Renal cortical epithelial cell (primary cell): Measurements from ENCODE around the gene TBC1D8. TPM values are rescaled to one million over a fixed set of nuclear protein-coding genes. Genes with fewer than 3 reads are reported as not detected.

ENCODE experiments used
- DNase-seq: peaks from one replicate; pipeline ENCODE4 v3.0.0-alpha.2; 2011; ENCODE audit warnings: low read depth
- total RNA-seq: library from RNA; depleted of rRNA; stranded (reverse); fragments of >200 nt; gene quantifications from 2 replicates; pipeline ENCODE4 v1.2.3, GENCODE V29; 2014

Gene TBC1D8
- total RNA-seq, 1 donor from 2014 or later = 22.8 TPM

DNA sequence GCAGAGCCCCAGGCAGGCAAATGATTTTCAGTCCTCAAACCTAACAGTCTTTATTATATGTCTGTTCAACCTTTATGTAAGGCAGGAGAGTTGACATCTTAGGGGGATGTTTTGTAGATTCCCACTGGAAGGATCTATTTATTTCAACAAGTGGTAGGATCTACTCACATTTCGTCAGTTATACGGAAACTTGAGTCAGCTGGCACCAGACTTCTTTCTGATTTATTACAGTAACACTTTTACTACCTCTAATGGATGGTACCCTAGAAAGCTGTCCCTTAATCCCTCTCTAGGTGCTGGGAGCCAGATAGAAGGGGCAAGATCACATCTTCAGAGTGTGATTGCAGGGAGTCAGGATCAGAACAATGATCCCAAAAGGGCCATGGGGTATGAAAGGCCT lies 151.2 kb downstream of the TBC1D8 start:
- no peak for DNase-seq

DNA sequence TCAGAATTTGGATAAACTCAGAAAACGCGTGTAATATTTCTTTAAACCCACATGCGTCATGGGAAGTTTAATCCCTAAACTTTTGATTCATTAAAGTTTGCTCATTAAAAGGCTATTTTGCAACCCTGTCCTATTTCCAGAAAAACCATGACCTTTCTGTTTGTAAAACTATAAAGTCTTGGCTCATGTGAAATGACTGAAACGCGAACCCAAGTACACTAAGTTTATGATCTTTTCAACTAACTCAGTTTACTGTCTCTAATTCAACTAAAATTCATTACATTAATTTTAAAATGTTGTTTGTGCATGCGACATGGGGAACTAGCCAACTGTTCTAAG lies 153.0 kb downstream of the TBC1D8 start:
- DNase-seq = no peak

DNA sequence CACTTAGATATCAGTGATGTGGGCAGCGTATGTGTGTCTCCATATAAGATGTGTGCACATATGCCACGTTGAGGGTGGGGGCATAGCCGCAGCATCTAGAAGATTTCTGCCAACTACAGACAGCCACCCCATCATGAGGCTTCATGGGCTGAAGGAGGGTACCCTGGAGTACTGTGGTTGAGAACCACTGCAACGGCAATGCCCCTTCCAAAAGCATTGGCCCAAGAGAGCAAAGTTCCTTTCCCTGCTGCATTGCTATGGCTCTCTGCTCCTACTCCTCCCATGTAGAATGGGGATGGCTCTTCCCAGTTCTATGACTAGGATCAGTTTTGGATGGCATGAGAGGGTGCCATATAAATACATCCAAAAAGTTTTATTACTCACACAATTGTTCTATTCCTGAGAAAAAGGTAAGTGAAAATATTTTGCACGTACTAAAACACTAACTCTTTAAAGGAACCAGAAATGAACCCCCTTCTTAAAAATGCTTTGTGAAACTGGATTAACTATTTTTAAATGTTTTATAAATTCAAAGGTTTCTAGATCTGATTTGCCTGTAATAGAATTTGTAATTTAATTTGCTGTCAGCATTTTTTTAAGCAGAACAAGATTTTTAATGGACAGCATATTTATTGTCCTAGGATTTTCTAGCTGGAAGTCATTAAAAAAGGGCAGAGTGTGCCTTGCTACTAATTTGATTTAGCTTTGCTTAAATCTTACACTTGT lies 153.5 kb downstream of the TBC1D8 start:
- DNase-seq = no peak

DNA sequence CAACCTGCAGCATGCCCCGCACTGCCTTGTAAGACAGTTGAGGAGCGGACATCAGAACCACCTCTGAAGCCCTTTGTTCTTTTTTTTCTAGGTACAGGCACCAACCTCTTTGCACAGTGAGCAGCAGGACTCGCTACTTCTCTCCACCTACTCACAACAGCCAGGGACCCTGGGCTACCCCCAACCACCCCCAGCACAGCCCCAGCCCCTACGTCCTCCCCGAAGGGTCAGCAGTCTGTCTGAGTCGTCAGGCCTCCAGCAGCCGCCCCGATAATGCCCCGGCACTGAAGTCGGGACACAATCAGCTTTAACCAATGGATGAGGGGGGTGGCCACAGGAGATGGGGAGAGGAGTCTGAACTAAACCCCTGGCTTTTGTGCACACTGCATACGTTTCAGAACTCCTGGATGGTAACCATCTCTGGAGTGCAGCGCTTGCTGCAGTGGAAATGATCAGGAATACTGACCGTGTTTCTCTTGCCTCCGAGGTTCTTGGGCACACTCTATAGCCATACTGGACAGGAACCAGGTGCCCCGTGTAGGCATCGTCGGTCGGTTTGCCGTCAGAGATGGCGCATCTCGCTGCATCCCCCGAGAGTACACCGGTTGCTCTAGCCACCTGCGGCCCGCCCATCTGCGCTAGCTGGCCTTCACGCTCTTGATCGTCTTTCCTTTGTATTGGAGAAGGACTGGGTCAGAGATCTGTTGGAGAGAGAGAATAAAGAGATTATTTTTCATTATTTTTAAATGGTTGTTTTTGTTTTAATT lies 155.7 kb downstream of the TBC1D8 start:
- no peak for DNase-seq

DNA sequence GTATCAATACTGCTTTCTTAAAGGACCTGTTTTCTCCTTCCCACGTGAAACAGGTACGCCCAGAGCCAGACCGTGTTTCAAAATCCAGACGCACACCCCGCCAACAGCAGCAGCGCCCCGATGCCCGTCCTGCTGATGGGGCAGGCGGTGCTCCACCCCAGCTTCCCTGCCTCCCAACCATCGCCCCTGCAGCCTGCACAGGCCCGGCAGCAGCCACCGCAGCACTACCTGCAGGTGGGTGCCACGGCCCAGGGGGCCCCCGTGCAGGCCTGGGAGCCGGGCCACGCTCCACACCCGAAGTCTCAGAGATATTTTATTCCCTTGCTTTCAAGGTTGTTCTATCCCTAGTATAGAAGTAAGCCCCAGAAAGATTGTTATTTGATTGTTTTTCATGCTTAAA lies 157.9 kb downstream of the TBC1D8 start:
- DNase-seq = no peak

DNA sequence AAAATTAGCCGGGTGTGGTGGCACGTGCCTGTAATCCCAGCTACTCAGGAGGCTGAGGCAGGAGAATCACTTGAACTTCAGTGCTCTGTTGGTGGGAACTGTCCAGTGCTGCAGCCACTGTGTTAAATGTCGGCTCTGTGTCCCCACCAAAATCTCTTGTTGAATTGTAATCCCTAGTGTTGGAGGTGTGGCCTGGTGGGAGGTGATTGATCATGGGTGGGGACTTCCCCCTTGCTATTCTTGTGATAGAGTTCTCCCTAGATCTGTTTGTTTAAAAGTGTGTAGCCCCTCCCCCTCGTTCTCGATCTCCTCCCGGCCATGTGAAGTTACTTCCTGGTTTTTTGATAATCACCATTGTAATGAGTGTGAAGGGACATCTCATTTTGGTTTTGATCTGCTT lies 158.9 kb downstream of the TBC1D8 start:
- DNase-seq = no peak

DNA sequence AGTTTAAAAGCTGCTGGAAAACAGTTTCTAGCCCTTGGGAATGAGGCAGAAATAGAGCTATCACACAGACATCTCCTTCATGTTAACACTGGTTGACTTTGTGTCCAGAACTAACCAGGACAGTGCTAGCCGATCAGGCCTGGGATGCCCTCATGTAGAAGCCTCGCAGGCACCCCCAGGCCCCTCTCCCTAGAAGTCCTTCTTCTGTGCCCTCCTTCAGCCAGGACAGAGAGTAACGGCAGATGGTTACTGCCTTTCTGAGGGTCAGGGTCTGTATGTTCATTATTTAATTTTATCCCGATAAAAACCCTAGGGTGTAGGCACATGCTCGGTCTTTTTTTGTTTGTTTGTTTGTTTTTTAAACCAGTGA lies 159.8 kb downstream of the TBC1D8 start:
- no peak for DNase-seq

DNA sequence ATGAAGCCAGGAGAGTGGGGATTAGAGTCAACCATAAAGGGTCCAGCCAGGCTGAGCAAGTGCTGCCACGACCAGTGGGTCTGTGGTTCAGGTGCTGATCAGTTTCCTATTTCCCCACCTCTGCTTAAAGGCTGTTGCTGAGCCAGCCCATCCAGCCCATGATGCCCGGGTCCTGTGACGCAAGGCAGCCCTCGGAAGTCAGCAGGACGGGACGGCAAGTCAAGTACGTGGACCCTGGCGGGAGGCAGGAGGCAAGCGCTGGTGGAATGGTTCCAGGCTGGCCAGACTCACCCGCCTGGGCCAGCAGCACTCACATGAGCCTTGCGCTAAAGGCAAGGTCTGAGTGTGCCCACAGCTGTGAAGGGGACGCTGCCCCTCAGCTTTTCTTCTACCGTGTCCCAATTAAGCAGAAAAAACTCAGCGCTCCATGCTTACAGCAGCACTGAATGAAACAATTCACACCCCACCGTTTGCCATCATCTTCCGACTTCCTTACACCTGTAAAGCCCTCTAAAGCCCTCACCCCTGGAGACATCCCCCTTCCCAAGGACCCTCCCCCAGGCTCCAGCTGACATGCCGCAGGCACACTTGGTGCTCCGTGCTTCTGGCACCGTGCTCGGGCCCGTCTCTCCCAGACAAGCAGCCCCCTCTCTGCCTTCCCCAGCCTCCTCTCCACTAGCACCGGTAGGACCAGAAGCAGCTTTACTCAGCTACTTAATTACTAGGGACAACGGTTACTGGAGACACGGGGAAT lies 160.4 kb downstream of the TBC1D8 start:
- DNase-seq = no peak

DNA sequence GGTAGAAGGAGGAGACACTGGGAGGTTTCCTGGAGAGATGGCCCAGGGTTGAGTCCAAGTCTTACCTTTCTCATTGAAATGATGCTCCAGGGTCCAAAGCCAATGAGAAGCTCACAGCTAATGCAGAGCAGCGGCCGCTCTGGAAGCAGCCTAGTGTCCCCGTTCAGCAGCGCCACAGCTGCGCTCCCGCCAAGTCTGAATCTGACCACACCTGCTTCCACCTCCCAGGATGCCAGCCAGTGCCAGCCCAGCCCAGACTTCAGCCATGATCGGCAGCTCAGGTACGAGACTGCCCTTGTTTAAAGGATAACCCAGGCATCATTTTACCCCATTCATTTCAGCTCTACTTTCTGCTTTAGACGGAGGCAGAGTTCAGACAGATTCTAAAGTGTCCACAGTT lies 161.0 kb downstream of the TBC1D8 start:
- no peak for DNase-seq

DNA sequence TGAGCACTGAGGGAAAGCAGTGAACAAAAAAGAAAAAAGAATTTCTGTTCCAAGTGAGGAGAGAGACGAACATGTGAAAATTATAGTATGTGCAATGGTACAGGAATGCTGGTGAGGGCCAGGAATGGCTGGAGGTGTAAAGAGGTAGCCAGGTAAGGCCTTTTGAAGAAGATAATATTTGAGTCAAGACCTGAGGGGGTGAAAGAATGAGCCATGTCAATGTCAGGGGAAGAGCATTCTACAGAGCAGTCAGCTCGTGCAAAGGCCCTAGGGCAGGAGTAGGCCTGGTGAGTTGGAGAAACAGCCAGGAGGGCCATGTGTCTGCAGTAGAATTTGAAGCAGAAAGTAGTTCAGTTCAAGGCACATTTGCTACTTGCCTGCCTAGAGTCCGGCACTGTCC lies 161.5 kb downstream of the TBC1D8 start:
- no peak for DNase-seq

DNA sequence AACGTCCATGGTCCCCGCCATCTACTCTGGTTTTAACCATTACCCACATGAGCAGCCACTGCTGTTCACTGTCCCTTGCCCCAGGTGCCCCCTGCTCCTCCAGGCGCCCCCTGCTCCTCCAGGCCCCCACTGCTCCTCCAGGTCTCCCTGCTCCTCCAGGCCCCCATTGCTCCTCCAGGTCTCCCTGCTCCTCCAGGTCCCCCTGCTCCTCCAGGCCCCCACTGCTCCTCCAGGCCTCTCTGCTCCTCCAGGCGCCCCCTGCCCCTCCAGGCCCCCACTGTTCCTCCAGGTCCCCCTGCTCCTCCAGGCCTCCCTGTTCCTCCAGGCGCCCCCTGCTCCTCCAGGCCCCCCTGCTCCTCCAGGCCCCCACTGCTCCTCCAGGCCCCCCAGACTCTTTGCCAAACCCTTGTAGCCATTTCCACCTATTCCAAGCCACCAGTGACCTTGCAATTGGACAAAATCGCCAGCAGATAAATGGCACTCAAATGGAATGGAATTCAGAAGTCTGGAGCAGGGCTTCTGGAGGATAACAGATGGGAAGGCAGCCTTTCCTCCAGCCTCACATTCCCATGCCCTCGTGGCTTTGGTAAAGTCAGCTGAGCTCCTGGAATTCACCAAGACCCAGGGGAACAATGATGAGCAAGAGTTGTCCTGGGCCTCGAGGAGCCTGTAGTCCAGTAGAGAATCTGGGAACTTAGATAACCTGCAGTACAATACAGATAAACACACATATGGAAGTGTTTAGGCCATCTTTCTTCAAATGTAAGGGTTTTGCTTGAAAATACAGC lies 162.4 kb downstream of the TBC1D8 start:
- DNase-seq = peak; percentile 21

DNA sequence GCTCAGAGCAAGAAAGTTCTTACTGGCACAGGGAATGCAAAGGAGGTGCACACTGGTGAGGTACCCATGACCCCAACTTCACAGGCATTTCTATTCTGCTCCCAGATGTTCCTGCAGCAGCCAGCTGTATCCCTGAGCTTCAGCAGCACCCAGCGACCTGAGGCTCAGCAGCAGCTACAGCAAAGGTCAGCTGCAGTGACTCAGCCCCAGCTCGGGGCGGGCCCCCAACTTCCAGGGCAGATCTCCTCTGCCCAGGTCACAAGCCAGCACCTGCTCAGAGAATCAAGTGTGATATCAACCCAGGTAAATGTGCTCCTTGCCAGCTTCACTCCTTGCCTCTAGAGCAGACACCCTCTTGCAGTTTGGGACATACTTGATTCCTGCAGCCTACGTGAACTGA lies 163.2 kb downstream of the TBC1D8 start:
- no peak for DNase-seq

DNA sequence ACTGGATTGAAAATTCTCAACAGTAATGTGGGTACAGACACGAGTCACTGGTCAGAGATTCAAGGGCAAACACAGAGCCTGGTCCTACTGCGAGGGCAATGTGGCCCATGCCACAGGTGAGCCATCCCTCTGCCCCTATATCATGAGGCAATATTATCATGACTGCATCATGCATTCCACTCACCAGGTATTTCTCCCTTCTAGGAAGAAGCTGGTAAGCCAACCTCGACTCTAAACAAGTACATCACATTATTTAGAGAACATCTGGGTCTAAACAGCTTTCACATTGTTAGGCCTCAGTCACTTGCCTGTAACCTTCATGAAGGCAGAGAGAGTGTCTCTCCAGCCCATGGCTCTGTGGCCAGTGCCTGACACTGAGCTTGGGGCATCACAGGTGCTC lies 163.6 kb downstream of the TBC1D8 start:
- DNase-seq = no peak

DNA sequence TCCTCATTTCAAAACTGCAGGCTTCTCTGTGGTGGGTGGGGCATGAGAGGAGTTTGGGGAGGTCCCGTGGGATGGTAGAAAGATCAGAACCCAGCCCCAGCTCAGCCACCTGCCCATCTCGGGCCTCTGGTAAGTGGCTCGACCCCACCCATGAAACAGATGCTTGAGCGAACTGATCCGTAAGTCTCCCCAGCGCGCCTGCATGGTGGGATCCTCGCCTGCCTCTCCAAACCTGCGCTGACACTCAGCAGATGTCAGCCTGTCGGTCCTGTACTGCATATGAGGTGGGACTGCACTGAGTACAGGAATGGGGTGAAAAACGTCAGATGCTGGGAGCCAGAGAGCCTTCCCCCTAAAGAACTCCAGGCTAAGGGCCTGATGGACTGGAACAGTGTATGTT lies 165.0 kb downstream of the TBC1D8 start:
- no peak for DNase-seq

DNA sequence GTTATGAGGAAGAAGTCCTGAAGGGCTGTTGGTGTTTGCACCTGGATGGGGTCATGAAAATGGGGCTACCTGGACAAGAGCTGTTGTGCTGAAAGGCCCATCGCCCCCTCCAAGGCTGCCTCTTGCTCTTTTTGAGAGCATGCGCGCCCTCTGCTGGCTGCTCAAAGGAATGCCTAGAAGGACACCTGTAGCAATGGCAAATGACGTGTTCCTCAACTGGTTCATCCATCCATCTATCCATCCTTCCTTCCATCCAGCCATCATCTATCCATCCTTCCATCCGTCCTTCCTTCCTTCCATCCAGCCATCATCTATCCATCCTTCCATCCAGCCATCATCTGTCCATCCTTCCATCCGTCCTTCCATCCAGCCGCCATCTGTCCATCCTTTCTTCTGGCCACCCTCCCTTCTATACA lies 166.3 kb downstream of the TBC1D8 start:
- DNase-seq = peak; percentile 53

DNA sequence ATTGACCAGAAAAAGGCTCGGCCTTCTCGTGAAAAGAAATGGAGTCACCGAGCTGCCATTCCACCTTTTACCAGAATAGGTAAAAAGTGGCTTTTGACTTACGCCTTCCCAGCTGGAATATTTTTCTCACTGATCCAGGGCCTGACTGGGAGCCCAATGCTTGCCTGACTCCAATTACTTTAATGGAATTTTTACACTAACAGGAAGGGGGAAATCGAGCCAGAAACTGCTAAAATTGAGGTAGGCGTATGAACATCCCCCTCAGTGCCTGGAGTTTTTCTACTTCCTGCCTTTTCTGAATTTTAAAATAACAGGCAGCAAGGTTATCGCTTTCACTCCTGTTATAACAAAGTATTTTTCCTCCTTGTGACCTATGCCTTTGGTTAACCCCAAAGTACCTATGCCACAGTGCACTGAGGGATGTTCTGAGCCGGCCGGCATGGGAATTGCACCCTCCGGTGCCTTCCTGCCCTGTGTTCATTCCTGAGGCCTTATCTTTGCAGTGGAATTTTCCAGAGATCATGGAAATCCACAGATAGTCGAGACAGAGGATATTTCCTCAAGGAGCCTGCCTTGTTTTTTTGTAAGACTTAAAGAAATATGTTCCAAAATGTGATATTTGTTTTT lies 167.4 kb downstream of the TBC1D8 start:
- DNase-seq = no peak

DNA sequence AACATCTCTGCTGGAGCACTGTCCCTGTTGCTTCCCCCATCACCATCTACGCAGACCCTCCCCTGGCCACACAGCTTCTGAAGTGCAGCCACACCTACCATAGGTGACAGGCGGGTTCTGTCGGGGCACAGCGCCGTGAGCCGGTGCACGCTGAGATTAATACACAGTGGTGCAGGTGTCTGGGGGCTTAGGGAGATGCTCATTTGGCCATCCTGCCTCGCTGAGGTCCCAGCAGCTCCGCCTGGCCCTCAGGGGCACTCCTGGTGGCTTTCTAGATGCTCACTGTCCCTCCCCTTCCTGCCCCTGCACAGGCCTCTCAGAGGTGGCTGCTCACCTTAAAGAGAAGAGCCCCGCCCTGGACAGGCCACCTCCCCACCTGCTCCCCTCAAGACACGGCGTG lies 168.0 kb downstream of the TBC1D8 start:
- no peak for DNase-seq

DNA sequence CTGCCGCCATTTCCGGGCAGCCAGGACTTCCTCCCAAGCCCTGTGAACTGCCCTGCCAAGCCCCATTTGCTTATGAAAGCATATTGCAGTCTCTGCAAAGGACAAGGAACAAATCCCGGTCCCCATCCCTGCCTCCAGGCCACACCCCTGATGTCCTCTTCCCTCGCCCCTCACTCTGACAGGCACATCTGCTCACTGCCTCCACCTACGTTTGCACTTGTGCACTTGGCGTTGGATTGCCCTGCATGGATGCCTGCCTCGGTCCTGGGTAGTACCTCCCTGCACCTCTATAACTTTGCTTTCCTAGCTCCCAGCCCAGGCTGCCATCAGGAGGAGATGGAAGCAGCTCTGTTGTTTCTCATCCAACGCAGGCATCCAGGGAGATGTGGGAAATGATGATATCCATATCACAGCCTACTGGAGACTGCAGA lies 168.7 kb downstream of the TBC1D8 start:
- no peak for DNase-seq

DNA sequence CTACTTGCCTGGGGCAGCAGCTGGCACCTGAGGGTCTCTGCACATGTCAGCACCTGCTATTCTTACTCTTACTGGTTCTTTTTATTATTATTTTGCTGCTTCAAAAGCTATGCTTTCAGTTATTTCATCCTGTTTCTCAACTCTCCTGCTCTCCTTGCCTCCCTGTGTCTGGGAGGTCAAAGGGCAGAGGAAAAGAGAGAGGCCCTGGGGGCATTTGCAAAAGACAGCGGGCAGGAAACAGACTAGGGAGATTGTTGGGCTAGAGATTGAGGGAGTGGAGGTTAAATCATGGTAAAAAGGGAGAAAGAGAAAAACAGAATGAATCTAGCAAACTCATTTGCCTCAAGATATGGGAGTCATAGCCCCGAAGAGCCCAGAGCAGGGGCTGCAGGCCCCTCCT lies 170.2 kb downstream of the TBC1D8 start:
- DNase-seq = no peak

DNA sequence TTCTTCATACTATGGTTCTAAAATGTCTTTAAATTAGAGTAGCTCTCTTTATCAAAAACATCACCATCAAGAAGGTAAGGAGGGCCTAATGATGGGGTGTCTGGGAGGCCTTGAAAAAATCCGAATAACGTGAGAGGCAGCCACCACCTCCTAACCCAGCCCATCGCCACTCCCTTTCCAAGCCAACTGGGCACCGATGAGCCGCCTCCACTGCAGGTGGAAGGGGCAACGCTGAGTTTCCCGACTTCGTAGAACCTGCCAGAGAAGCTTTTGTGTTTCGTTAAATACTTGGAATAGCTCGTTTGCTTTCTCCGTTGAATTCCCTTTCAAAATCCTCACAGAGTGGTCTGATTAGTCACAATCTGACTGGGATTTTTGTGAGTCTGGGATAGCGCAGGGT lies 171.1 kb downstream of the TBC1D8 start:
- no peak for DNase-seq

DNA sequence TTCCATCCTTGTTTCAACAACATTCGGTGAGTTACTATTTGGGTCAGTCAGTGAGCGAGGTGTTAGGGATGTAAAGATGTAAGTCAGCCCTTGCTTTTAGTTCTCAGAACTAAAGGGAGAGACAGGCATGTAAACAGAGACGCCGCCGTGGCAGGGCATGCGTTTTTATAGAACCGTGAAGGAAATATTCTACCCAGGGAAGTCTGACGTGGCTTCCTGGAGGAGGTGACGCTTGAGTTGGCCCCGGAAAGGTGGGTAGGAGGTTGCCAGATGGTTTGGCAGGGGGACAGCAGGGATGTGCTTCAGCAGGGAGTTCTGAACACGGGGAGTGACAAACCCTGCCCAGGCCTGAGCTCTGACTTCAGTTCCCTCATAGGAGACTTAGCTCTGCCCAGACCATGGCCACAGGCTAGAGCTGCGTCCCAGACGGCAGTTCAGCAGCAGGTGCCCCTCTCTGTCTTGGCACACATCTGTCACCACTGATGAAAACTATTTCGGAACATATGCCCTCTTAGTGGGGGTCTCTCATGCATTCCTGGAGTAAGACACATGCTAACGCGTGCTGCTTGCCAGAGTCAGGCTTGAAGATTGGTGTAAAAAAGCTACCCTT lies 172.5 kb downstream of the TBC1D8 start:
- no peak for DNase-seq
